PFSK-1 (cell line): ENCODE results near the gene ELMO1.

ENCODE experiments used
- FOXP2 ChIP-seq: optimal IDR thresholded peaks from 2 replicates; pipeline ENCODE3; 2011; ENCODE audit warnings: borderline replicate concordance, control low read depth, inconsistent platforms; ENCODE audit not compliant: insufficient read depth; ENCODE audit errors: extremely low read length, extremely low read depth
- POLR2AphosphoS5 ChIP-seq: IDR thresholded peaks from 2 replicates; pipeline ENCODE4 v1.6.1; 2012; ENCODE audit warnings: low read depth, mild to moderate bottlenecking, control low read depth, low read length, moderate library complexity
- SIN3A ChIP-seq: IDR thresholded peaks from 2 replicates; pipeline ENCODE4 v1.6.1; 2012; ENCODE audit warnings: mild to moderate bottlenecking, low read length, moderate library complexity, borderline replicate concordance; ENCODE audit not compliant: insufficient read depth
- TAF1 ChIP-seq: IDR thresholded peaks from 2 replicates; pipeline ENCODE4 v1.6.1; 2012; ENCODE audit warnings: low read length, control low read depth, borderline replicate concordance; ENCODE audit not compliant: insufficient read depth
- TF ChIP-seq, protein P1 (sequence below), 2 experiments: IDR thresholded peaks; 2 replicates each; pipeline versions ENCODE4 v1.6.1 to v1.8.0; 2011 to 2012; ENCODE audit warnings: low read depth in 2 of 2, low read length in 2 of 2, control low read depth in 1 of 2, inconsistent platforms in 1 of 2, mild to moderate bottlenecking in 1 of 2, moderate library complexity in 1 of 2; ENCODE audit not compliant: insufficient read depth in 1 of 2

- no peak for TF ChIP-seq POLR2AphosphoS5
- TF ChIP-seq, protein P1, sequence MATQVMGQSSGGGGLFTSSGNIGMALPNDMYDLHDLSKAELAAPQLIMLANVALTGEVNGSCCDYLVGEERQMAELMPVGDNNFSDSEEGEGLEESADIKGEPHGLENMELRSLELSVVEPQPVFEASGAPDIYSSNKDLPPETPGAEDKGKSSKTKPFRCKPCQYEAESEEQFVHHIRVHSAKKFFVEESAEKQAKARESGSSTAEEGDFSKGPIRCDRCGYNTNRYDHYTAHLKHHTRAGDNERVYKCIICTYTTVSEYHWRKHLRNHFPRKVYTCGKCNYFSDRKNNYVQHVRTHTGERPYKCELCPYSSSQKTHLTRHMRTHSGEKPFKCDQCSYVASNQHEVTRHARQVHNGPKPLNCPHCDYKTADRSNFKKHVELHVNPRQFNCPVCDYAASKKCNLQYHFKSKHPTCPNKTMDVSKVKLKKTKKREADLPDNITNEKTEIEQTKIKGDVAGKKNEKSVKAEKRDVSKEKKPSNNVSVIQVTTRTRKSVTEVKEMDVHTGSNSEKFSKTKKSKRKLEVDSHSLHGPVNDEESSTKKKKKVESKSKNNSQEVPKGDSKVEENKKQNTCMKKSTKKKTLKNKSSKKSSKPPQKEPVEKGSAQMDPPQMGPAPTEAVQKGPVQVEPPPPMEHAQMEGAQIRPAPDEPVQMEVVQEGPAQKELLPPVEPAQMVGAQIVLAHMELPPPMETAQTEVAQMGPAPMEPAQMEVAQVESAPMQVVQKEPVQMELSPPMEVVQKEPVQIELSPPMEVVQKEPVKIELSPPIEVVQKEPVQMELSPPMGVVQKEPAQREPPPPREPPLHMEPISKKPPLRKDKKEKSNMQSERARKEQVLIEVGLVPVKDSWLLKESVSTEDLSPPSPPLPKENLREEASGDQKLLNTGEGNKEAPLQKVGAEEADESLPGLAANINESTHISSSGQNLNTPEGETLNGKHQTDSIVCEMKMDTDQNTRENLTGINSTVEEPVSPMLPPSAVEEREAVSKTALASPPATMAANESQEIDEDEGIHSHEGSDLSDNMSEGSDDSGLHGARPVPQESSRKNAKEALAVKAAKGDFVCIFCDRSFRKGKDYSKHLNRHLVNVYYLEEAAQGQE (IDR thresholded peaks at IDR 0.05; ENCODE audit: insufficient read depth in 1 of 2, low read depth in 2 of 2, low read length in 2 of 2) = no peak
- no peak for TF ChIP-seq TAF1
- TF ChIP-seq SIN3A = no peak
- TF ChIP-seq FOXP2 = no peak
Observed at GRCh38 chr7:37318541-37318940, 130.1 kb downstream of the ELMO1 start.
